GM12878 (cell line): ENCODE measurements around the gene LTA. TPM values are rescaled to one million over a fixed set of nuclear protein-coding genes. Genes with fewer than 3 reads are reported as not detected.

Source experiments
- BCLAF1 ChIP-seq: fragments of 450-650 bp; IDR thresholded peaks from 2 replicates; pipeline ENCODE4 v1.6.1; 2017; ENCODE audit warnings: antibody characterized with exemption, mild to moderate bottlenecking, moderate library complexity
- ETV6 ChIP-seq, 2 experiments: fragments of 450-650 bp in 1 of 2; IDR thresholded peaks in 1 of 2; conservative IDR thresholded peaks in 1 of 2; 2 replicates each; pipeline ENCODE4 v1.6.1; 2014; ENCODE audit warnings: antibody characterized with exemption in 1 of 2, borderline replicate concordance in 1 of 2, low read depth in 1 of 2, mild to moderate bottlenecking in 1 of 2, moderate library complexity in 1 of 2
- MEF2A ChIP-seq: IDR thresholded peaks from 2 replicates; pipeline ENCODE4 v1.6.1; 2011; ENCODE audit warnings: low read depth, mild to moderate bottlenecking, low read length, moderate library complexity; ENCODE audit not compliant: insufficient read depth
- NBN ChIP-seq: fragments of 450-650 bp; IDR thresholded peaks from 2 replicates; pipeline ENCODE4 v1.6.1; 2016
- NFXL1 ChIP-seq: fragments of 450-650 bp; IDR thresholded peaks from 2 replicates; pipeline ENCODE4 v1.6.1; 2017; ENCODE audit warnings: antibody characterized with exemption, mild to moderate bottlenecking, borderline replicate concordance
- RAD21 ChIP-seq: IDR thresholded peaks from 2 replicates; pipeline ENCODE4 v1.6.1; 2011; ENCODE audit warnings: mild to moderate bottlenecking, low read depth, low read length, moderate library complexity; ENCODE audit not compliant: insufficient read depth
- RAD51 ChIP-seq: fragments of 450-650 bp; IDR thresholded peaks from 2 replicates; pipeline ENCODE4 v1.6.1; 2016; ENCODE audit warnings: moderate library complexity, mild to moderate bottlenecking, inconsistent platforms
- RCOR1 ChIP-seq: conservative IDR thresholded peaks from 2 replicates; pipeline ENCODE4 v1.6.1; 2012; ENCODE audit warnings: low read depth, low read length, improper control_type of control experiment
- REST ChIP-seq: IDR thresholded peaks from 2 replicates; pipeline ENCODE4 v1.6.1; 2012; ENCODE audit warnings: mild to moderate bottlenecking, low read depth, low read length
- SMAD5 ChIP-seq: IDR thresholded peaks from 2 replicates; pipeline ENCODE4 v1.6.1; 2016; ENCODE audit warnings: antibody characterized with exemption, low read depth
- ZNF217 ChIP-seq: fragments of 450-650 bp; IDR thresholded peaks from 2 replicates; pipeline ENCODE4 v1.6.1; 2017; ENCODE audit warnings: antibody characterized with exemption, mild to moderate bottlenecking
- ZNF687 ChIP-seq: fragments of 450-650 bp; IDR thresholded peaks from 2 replicates; pipeline ENCODE4 v1.6.1; 2017; ENCODE audit warnings: mild to moderate bottlenecking, moderate library complexity
- polyA plus RNA-seq, 11 experiments: library from polyadenylated mRNA; depleted of rRNA in 4 of 11; unstranded in 6 of 11; stranded (reverse) in 5 of 11; fragments of >200 nt; fragmentation: Nextera tagmentation in 4 of 11; fragmentation: Illumina TruSeq in 1 of 11; extraction: Ambion mirVana in 4 of 11; extraction: Trizol in 1 of 11; gene quantifications; 1 replicate in 1 of 11; 2 replicates in 10 of 11; pipeline versions ENCODE4 v1.2.1 to v1.2.3, GENCODE V29; 2011 to 2016; ENCODE audit warnings: inconsistent platforms in 2 of 11, missing spikeins in 2 of 11, low read depth in 1 of 11
- total RNA-seq, 4 experiments: library from RNA; depleted of rRNA in 3 of 4; stranded (reverse); fragments of >200 nt in 3 of 4; fragmentation: Illumina TruSeq in 1 of 4; extraction: Trizol in 1 of 4; gene quantifications; 2 replicates each; pipeline versions ENCODE4 v1.2.1 to v1.2.3, GENCODE V29; 2013 to 2021
- TF ChIP-seq, protein P1 (sequence below): IDR thresholded peaks from 2 replicates; pipeline ENCODE4 v1.6.1; 2012; ENCODE audit warnings: low read depth, low read length, improper control_type of control experiment
- TF ChIP-seq, protein P2 (sequence below): IDR thresholded peaks from 2 replicates; pipeline ENCODE4 v1.6.1; 2012; ENCODE audit warnings: low read length, inconsistent platforms

Gene LTA
- total and polyA plus RNA-seq, 10 of the 15 experiments (the other 5 are each of a cell fraction or from before 2014, with no cell fraction given): 27.5 to 100 (median 75.1) TPM

DNA sequence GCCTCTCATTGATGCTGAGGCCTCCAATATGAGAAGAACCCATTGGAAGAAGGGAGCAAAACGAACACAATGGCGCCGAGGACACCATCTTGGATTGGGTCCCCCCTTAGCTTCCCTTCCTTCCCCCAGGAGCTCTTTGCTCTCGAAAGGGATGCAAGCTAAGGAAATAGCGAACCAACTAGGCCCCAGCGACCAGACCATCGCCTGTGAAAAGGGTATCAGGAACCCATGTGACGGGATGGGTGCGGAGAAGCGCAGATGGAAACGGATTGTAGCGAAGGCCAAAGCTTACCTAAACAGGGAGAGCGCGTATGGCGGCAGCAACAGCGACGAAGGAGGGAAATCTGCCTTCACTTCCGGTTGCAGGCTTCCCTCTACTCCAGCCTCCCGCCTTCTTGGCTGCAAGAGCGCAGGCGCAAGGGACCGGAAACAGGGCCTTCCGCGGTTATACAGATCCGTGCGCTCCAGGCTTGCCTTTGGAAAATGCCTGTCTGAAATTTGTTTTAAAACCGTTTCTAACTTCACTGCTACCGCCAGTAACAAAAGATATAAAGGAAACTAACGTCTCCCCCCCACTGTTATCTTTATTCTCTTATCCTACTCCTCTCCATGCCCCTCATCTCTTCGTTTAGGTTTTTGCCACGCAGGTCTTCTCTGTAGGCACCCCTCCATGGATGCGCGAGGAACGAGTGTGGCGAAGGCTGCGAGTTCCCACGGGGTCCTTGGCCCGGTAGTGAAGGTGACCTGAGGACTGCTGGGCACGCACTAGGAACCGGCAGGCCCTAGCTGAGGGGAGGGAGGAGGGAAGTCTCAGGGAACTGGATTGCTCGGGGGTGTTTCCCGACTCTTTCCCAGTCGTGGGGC lies 30.2 kb upstream of the LTA start, which contains the start of gene DDX39B (continued):
- TF ChIP-seq ZNF687: peak; percentile 88
- TF ChIP-seq REST: peak; percentile 61
- TF ChIP-seq ZNF217: no peak
- TF ChIP-seq, protein P1, sequence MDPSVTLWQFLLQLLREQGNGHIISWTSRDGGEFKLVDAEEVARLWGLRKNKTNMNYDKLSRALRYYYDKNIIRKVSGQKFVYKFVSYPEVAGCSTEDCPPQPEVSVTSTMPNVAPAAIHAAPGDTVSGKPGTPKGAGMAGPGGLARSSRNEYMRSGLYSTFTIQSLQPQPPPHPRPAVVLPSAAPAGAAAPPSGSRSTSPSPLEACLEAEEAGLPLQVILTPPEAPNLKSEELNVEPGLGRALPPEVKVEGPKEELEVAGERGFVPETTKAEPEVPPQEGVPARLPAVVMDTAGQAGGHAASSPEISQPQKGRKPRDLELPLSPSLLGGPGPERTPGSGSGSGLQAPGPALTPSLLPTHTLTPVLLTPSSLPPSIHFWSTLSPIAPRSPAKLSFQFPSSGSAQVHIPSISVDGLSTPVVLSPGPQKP: peak; percentile 99
- peak; percentile 93 for TF ChIP-seq SMAD5
- TF ChIP-seq RCOR1: peak; percentile 55; the same call in 1 of the 2 replicates
- no peak for TF ChIP-seq NFXL1
- TF ChIP-seq, protein P2, sequence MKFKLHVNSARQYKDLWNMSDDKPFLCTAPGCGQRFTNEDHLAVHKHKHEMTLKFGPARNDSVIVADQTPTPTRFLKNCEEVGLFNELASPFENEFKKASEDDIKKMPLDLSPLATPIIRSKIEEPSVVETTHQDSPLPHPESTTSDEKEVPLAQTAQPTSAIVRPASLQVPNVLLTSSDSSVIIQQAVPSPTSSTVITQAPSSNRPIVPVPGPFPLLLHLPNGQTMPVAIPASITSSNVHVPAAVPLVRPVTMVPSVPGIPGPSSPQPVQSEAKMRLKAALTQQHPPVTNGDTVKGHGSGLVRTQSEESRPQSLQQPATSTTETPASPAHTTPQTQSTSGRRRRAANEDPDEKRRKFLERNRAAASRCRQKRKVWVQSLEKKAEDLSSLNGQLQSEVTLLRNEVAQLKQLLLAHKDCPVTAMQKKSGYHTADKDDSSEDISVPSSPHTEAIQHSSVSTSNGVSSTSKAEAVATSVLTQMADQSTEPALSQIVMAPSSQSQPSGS: no peak
- no peak for TF ChIP-seq RAD51
- TF ChIP-seq BCLAF1: no peak
- peak; percentile 97 for TF ChIP-seq NBN
- peak in 1 of 2 experiments; percentile 87; a peak in 2 of 4 replicates for TF ChIP-seq ETV6 (conservative IDR thresholded peaks at IDR 0.05 in 1 of 2, IDR thresholded peaks at IDR 0.05 in 1 of 2; ENCODE audit: borderline replicate concordance in 1 of 2, low read depth in 1 of 2)
- no peak; the same call in 1 of the 2 replicates for TF ChIP-seq MEF2A
- TF ChIP-seq RAD21: no peak
